K562 (cell line): ENCODE measurements around the gene RELL1.

Source experiments
- ARHGAP35 ChIP-seq: fragments of 450-650 bp; IDR thresholded peaks from 2 replicates; pipeline ENCODE4 v1.6.1; 2018; ENCODE audit not compliant: partially characterized antibody
- CC2D1A ChIP-seq: fragments of 450-650 bp; IDR thresholded peaks from 2 replicates; pipeline ENCODE4 v1.6.1; 2017; ENCODE audit warnings: mild to moderate bottlenecking
- FOXA1 ChIP-seq: fragments of 450-650 bp; IDR thresholded peaks from 2 replicates; pipeline ENCODE4 v1.6.1; 2016; ENCODE audit warnings: mild to moderate bottlenecking, borderline replicate concordance
- FOXP1 ChIP-seq: sonication (generic); formaldehyde crosslinking; IDR thresholded peaks from 2 replicates; pipeline ENCODE4 v1.8.0; 2022; ENCODE audit warnings: mild to moderate bottlenecking, missing genetic modification reagents
- IRF2 ChIP-seq: sonication (generic); formaldehyde crosslinking; IDR thresholded peaks from 2 replicates; pipeline ENCODE4 v1.8.1; 2022; ENCODE audit warnings: mild to moderate bottlenecking, missing genetic modification reagents
- MCM3 ChIP-seq: fragments of 450-650 bp; IDR thresholded peaks from 2 replicates; pipeline ENCODE4 v1.6.1; 2016

DNA sequence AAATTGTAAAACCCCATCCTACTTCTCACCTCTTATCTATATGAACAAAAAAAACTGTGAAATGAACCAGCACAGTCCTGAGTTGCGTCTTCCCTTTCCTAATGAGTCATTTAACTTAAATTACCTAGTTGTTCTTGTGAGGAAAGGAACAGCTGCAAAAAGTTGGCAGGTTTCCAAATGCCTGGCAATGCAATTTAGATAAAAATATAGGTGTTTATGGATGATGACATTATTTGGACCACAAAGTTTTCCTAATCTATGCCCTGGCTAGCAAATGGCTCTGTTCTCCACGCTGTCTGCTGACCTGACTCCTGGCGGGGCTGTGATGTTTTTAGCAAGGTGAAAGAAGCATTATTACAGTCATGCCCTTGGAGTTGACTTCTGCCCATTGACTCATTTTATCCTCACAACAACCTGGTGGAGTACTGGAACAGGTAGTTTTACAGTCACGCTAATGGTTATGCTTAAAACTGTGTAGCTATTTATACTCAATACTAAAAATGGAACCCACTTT is 29.8 kb upstream of the RELL1 start:
- TF ChIP-seq CC2D1A (no peak), MCM3 (no peak), FOXA1 (no peak), IRF2 (CRISPR knock-in tag) (no peak), ARHGAP35 (no peak), FOXP1 (CRISPR knock-in tag) (no peak)
